ENCODE data around the gene SAT1. TPM values are rescaled to one million over a fixed set of nuclear protein-coding genes. Genes with fewer than 3 reads are reported as not detected.
A peak's percentile ranks its signal among the peaks of the same experiment; 100 is the strongest.

Gene SAT1
- total and polyA plus RNA-seq, 2 of the 13 experiments (the other 11 are each of a cell fraction or from before 2014, with no cell fraction given), result 216 to 1,243 TPM

- TF ChIP-seq RBM39 (IDR thresholded peaks at IDR 0.05; ENCODE audit: low read depth, low read length, poor library complexity, severe bottlenecking) (no peak), HBP1 (CRISPR knock-in tag; IDR thresholded peaks at IDR 0.05; ENCODE audit: low read depth) (no peak), PHF21A (CRISPR knock-in tag; IDR thresholded peaks at IDR 0.05) (peak; percentile 49; the same call in 1 of the 2 replicates), TP53 (CRISPR knock-in tag; conservative IDR thresholded peaks at IDR 0.05) (0 out of 2 replicates have a peak, but pooled peaks have one; percentile 47), REL (CRISPR knock-in tag; conservative IDR thresholded peaks at IDR 0.05) (peak; percentile 72; the same call in 1 of the 2 replicates), TBX3 (IDR thresholded peaks at IDR 0.05; ENCODE audit: borderline replicate concordance) (no peak), ZNF577 (CRISPR knock-in tag; IDR thresholded peaks at IDR 0.05; ENCODE audit: borderline replicate concordance, low read depth) (no peak), ZNF343 (CRISPR knock-in tag; IDR thresholded peaks at IDR 0.05) (no peak), TFDP2 (CRISPR knock-in tag; IDR thresholded peaks at IDR 0.05) (peak; percentile 47), HMGXB4 (CRISPR knock-in tag; IDR thresholded peaks at IDR 0.05; ENCODE audit: borderline replicate concordance in 1 of 2, low read depth in 1 of 2) (peak in 1 of 2 experiments; percentile 59; a peak in 1 of 4 replicates)
- TF ChIP-seq, protein P1, sequence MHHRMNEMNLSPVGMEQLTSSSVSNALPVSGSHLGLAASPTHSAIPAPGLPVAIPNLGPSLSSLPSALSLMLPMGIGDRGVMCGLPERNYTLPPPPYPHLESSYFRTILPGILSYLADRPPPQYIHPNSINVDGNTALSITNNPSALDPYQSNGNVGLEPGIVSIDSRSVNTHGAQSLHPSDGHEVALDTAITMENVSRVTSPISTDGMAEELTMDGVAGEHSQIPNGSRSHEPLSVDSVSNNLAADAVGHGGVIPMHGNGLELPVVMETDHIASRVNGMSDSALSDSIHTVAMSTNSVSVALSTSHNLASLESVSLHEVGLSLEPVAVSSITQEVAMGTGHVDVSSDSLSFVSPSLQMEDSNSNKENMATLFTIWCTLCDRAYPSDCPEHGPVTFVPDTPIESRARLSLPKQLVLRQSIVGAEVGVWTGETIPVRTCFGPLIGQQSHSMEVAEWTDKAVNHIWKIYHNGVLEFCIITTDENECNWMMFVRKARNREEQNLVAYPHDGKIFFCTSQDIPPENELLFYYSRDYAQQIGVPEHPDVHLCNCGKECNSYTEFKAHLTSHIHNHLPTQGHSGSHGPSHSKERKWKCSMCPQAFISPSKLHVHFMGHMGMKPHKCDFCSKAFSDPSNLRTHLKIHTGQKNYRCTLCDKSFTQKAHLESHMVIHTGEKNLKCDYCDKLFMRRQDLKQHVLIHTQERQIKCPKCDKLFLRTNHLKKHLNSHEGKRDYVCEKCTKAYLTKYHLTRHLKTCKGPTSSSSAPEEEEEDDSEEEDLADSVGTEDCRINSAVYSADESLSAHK (CRISPR knock-in tag; IDR thresholded peaks at IDR 0.05; ENCODE audit: borderline replicate concordance), result no peak
- TF ChIP-seq, protein P2, sequence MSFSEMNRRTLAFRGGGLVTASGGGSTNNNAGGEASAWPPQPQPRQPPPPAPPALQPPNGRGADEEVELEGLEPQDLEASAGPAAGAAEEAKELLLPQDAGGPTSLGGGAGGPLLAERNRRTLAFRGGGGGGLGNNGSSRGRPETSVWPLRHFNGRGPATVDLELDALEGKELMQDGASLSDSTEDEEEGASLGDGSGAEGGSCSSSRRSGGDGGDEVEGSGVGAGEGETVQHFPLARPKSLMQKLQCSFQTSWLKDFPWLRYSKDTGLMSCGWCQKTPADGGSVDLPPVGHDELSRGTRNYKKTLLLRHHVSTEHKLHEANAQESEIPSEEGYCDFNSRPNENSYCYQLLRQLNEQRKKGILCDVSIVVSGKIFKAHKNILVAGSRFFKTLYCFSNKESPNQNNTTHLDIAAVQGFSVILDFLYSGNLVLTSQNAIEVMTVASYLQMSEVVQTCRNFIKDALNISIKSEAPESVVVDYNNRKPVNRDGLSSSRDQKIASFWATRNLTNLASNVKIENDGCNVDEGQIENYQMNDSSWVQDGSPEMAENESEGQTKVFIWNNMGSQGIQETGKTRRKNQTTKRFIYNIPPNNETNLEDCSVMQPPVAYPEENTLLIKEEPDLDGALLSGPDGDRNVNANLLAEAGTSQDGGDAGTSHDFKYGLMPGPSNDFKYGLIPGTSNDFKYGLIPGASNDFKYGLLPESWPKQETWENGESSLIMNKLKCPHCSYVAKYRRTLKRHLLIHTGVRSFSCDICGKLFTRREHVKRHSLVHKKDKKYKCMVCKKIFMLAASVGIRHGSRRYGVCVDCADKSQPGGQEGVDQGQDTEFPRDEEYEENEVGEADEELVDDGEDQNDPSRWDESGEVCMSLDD (CRISPR knock-in tag; IDR thresholded peaks at IDR 0.05; ENCODE audit: borderline replicate concordance), result no peak
Observed at GRCh38 chrX:23742697-23743622, 40.0 kb upstream of the SAT1 start, which contains the start of gene ACOT9 (continued).

Data from HepG2 (cell line).